ENCODE measurements around the gene ZNF532.

DNA sequence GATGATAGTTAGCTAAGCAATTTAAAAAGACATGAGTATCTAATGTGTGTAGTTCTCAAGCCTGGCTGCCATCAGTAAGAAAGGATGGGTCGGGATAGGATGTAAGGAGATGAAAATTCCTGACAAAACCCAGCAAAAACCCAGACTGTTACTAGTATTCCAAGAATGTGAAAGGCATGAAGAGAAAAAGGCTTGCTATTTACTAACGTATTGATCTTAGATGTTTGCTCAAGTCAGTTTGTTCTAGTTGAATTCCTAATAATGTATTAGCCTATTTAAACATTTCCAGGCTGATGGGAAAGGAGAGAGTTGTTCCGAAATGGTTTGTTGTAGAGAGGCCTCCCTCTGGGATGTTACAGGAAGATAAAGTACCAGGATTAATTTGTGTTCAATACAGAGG is 88.2 kb downstream of the ZNF532 start:
- TF ChIP-seq, protein P1, sequence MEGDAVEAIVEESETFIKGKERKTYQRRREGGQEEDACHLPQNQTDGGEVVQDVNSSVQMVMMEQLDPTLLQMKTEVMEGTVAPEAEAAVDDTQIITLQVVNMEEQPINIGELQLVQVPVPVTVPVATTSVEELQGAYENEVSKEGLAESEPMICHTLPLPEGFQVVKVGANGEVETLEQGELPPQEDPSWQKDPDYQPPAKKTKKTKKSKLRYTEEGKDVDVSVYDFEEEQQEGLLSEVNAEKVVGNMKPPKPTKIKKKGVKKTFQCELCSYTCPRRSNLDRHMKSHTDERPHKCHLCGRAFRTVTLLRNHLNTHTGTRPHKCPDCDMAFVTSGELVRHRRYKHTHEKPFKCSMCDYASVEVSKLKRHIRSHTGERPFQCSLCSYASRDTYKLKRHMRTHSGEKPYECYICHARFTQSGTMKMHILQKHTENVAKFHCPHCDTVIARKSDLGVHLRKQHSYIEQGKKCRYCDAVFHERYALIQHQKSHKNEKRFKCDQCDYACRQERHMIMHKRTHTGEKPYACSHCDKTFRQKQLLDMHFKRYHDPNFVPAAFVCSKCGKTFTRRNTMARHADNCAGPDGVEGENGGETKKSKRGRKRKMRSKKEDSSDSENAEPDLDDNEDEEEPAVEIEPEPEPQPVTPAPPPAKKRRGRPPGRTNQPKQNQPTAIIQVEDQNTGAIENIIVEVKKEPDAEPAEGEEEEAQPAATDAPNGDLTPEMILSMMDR (optimal IDR thresholded peaks at IDR 0.05 in 1 of 3, IDR thresholded peaks at IDR 0.05 in 1 of 3, conservative IDR thresholded peaks at IDR 0.05 in 1 of 3; ENCODE audit: extremely low read depth in 1 of 3, insufficient read depth in 2 of 3, low read length in 3 of 3) = no peak
- TF ChIP-seq EZH2 (IDR thresholded peaks at IDR 0.05; ENCODE audit: low read length) = no peak

Measured in keratinocyte (primary cell).